Lung (tissue), 12 donors: ENCODE data around the gene DLX1. TPM values are rescaled to one million over a fixed set of nuclear protein-coding genes. Genes with fewer than 3 reads are reported as not detected.
A peak's percentile ranks its signal among the peaks of the same experiment; 100 is the strongest.

Source experiments
- ATAC-seq: fragments of 200-7000 bp; cut with Tn5 transposase; one replicate; pipeline ENCODE4 v1.9.1; 2020; ENCODE audit warnings: moderate number of reproducible peaks; ENCODE audit not compliant: insufficient read depth, low FRiP score
- DNase-seq, 3 donors: peaks; one replicate each; pipeline ENCODE4 v3.0.0-alpha.2; 2013 to 2017
- H3K27ac ChIP-seq, 2 donors: one replicate each; pipeline ENCODE4 v1.5.1; 2013; ENCODE audit warnings: mild to moderate bottlenecking in 2 of 2, moderate library complexity in 2 of 2, control low read depth in 1 of 2, inconsistent platforms in 1 of 2, low read depth in 1 of 2, low read length in 1 of 2
- H3K27me3 ChIP-seq, 3 donors: one replicate each; pipeline ENCODE4 v1.5.1; 2013; ENCODE audit warnings: low read length in 2 of 3; ENCODE audit not compliant: control insufficient read depth in 3 of 3, insufficient read depth in 3 of 3
- H3K36me3 ChIP-seq, 4 donors: one replicate each; pipeline ENCODE4 v1.5.1; 2013; ENCODE audit warnings: low read length in 4 of 4, mild to moderate bottlenecking in 1 of 4, moderate library complexity in 1 of 4; ENCODE audit not compliant: control insufficient read depth in 4 of 4, insufficient read depth in 4 of 4
- H3K4me1 ChIP-seq, 5 donors: one replicate each; pipeline ENCODE4 v1.5.1; 2013; ENCODE audit warnings: low read length in 5 of 5, mild to moderate bottlenecking in 2 of 5, moderate library complexity in 1 of 5; ENCODE audit not compliant: control insufficient read depth in 5 of 5, insufficient read depth in 5 of 5
- H3K4me3 ChIP-seq: one replicate; pipeline ENCODE4 v1.5.1; 2013; ENCODE audit warnings: mild to moderate bottlenecking, control low read depth, moderate library complexity
- H3K9ac ChIP-seq, 2 donors: one replicate each; pipeline ENCODE4 v1.5.1; 2013; ENCODE audit warnings: low read length in 2 of 2, control low read depth in 1 of 2; ENCODE audit not compliant: insufficient read depth in 1 of 2
- H3K9me3 ChIP-seq, 4 donors: one replicate each; pipeline ENCODE4 v1.5.1; 2013; ENCODE audit warnings: low read length in 3 of 4, mild to moderate bottlenecking in 1 of 4, moderate library complexity in 1 of 4; ENCODE audit not compliant: control insufficient read depth in 4 of 4, insufficient read depth in 3 of 4
- WGBS, 2 donors: extraction: QIAGEN DNeasy Blood & Tissue Kit; methylation state at CpG; one replicate each; pipeline ENCODE4 v1.1.7; 2013; 5-methylcytosine and 5-hydroxymethylcytosine counted together
- polyA plus RNA-seq, 2 donors: library from polyadenylated mRNA; stranded (reverse); fragments of 200-250 nt; gene quantifications; one replicate each; pipeline ENCODE4 v1.2.1, GENCODE V29; 2013
- total RNA-seq, 2 donors: library from RNA; depleted of rRNA in 1 of 2; stranded (reverse); fragments of >200 nt in 1 of 2; gene quantifications; one replicate each; pipeline ENCODE4 v1.2.1, GENCODE V29; 2014 to 2021
- TF ChIP-seq, protein P1 (sequence below): IDR thresholded peaks from 2 replicates; pipeline ENCODE4 v1.5.1; 2012; ENCODE audit warnings: mild to moderate bottlenecking; ENCODE audit errors: control extremely low read depth, extremely low read depth
- donor health status: control.
- donor health status: control.
- donor health status: Bipolar disorder and iron deficiency.
- donor health status: healthy.
- donor health status: DM: yes; HTN: yes; CAD: no.

Gene DLX1
- total and polyA plus RNA-seq, 4 donors, result 0.05 TPM; not detected in 3

DNA sequence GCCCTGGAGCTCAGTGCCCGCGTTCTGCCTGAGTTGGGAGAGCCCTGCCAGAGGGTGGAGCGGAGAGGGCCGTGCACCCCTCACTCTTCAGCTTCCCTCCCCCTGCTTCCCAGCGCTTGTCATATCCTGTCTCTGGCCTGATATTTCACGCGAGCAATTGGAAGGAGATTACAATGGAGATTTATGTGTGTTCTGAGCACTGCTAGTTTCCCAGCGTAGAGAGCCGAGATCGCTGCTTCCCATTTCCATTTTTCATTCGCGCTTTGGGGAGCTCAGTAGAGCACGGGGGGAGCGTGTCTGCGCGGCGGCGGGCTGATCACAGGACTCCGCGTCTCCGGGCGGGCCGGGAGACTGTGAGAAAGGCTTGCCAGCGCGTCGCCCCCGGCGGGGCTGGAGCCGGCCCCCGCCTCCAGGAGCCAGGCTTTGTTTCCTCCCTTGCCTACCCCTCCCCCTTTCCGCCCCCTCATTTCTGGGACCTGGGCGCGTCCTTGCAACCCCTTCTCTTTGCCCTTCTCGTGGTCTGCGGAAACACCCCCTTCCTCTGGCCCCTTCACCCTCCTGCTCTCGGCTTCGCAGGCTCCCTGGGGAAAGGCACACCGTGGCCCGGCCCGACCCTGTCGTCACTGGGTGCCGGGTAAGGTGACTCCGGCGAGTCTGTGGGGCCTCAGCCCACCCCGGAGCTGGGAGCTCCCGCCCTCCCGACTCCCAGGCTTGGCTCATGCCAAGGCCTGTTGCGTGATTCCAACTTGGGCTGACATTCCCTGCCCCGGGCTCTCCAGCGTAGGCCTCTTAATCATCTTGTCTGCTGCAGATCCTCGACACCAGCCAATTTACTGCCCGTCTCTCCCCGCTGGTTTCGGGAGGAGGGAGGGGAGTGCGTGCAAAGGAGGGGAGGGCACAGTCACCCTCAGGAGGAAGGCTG lies 11.6 kb downstream of the DLX1 start:
- Histone ChIP-seq H3K9me3 (peaks cover 0 to 6% (median 0%) of the 10 kb centered on the region in 4 donors), H3K27ac (no peak overlapping the region), H3K4me3 (no peak overlapping the region), H3K4me1 (peaks cover 4 to 45% (median 8%) of the 10 kb centered on the region in 5 donors), H3K36me3 (no peaks in the 10 kb centered on the region), H3K27me3 (peaks cover 7 to 96% (median 84%) of the 10 kb centered on the region in 3 donors), H3K9ac (no peak overlapping the region)
- TF ChIP-seq, protein P1, sequence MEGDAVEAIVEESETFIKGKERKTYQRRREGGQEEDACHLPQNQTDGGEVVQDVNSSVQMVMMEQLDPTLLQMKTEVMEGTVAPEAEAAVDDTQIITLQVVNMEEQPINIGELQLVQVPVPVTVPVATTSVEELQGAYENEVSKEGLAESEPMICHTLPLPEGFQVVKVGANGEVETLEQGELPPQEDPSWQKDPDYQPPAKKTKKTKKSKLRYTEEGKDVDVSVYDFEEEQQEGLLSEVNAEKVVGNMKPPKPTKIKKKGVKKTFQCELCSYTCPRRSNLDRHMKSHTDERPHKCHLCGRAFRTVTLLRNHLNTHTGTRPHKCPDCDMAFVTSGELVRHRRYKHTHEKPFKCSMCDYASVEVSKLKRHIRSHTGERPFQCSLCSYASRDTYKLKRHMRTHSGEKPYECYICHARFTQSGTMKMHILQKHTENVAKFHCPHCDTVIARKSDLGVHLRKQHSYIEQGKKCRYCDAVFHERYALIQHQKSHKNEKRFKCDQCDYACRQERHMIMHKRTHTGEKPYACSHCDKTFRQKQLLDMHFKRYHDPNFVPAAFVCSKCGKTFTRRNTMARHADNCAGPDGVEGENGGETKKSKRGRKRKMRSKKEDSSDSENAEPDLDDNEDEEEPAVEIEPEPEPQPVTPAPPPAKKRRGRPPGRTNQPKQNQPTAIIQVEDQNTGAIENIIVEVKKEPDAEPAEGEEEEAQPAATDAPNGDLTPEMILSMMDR, result no peak
- no peak for ATAC-seq
- DNase-seq, result peak; percentile 48 to 56 (median 55)
- 3 to 4% methylated on average over 53 to 55 of the region's 55 CpGs for WGBS, 2 donors

DNA sequence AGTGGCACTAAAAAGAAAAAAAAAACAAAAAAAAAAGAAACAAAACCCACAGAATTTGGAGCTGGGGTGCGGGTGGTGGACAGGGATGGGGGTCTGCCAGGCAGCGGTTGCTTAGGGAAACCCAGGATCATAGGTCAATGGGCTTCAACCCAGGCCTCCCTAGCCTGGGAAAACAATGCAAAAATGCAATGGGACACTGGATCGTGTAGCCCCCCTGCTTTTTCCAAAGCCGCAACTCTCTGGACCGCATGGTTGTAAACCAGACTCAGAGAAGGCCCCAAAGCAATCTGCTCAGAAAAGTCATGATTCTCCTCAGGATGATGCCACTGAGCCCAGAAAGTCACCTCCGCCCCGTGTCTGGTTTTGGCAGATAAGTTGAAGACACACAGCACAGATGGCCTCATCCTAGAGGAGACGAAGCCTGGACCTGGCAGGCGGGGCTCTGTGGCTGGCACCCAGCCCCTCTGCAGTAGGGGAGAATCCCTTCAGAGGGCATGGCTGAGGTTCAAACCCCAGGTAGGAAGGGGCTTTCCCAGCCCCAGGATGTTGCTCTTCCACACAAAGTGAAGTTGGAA lies 12.3 kb downstream of the DLX1 start:
- ATAC-seq (no peak), DNase-seq (no peak)
- 25 to 33% methylated on average over 9 of the region's 9 CpGs for WGBS, 2 donors
- no peaks in the 10 kb centered on the region for H3K36me3 ChIP-seq
- H3K27ac ChIP-seq, result no peak overlapping the region
- H3K9me3 ChIP-seq, result peaks cover 0 to 6% (median 0%) of the 10 kb centered on the region in 4 donors
- TF ChIP-seq, protein P1, result no peak
- H3K9ac ChIP-seq, result no peak overlapping the region
- H3K27me3 ChIP-seq, result peaks cover 7 to 95% (median 79%) of the 10 kb centered on the region in 3 donors
- H3K4me3 ChIP-seq, result no peak overlapping the region
- H3K4me1 ChIP-seq, result peaks cover 4 to 51% (median 8%) of the 10 kb centered on the region in 5 donors

DNA sequence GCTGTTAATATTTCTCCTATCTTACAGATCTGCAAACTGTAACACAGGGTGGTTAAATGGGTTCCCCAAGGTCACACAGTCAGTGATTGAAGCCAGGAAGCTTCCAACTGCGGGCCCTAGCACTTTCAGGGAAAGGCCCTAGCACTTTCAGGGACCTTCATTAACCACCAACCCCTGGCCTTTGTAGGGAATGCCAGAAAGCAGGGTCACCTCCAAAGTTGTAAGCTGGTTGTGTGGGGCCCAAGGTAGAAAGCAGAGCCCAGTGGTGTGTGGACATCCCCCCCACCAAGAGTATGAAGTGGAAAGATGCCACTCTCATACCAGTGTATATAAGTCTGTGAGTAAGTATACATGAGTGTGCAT lies 13.0 kb downstream of the DLX1 start:
- peaks cover 5 to 56% (median 8%) of the 10 kb centered on the region in 5 donors for H3K4me1 ChIP-seq
- H3K27ac ChIP-seq, result no peak overlapping the region
- DNase-seq (no peak), ATAC-seq (no peak)
- no peak overlapping the region for H3K9ac ChIP-seq
- 25 to 43% methylated on average over 1 of the region's 1 CpG for WGBS, 2 donors
- H3K36me3 ChIP-seq, result no peaks in the 10 kb centered on the region
- H3K9me3 ChIP-seq, result peaks cover 0 to 6% (median 0%) of the 10 kb centered on the region in 4 donors
- TF ChIP-seq, protein P1, result no peak
- no peak overlapping the region for H3K4me3 ChIP-seq
- H3K27me3 ChIP-seq, result peaks cover 3 to 93% (median 77%) of the 10 kb centered on the region in 3 donors
